Measurements from ENCODE around the gene SCN7A. TPM values are rescaled to one million over a fixed set of nuclear protein-coding genes. Genes with fewer than 3 reads are reported as not detected.

The SCN7A gene
- total RNA-seq (ENCODE audit: unreplicated experiment) = 6.3 TPM
- long read RNA-seq, partial matches to known transcripts = 0 of 2 reads
- long read RNA-seq, other reads (novel, unspliced or antisense) = 1 of 2 reads

GRCh38 chr2:166494140-166494624, at the start of gene SCN7A:
TSS of gene SCN7A (minus strand) at chr2:166494249. CDS start at chr2:166477696, 16,553 bp downstream.
- Mint-ChIP-seq H3K4me3 (ENCODE audit: unreplicated experiment) (peak within 1 kb of the TSS; percentile 75), H3K27ac (ENCODE audit: unreplicated experiment) (no peak within 1 kb of the TSS), H3K36me3 (ENCODE audit: low read depth, unreplicated experiment) (no peaks in the 10 kb centered on the region), H3K4me1 (ENCODE audit: unreplicated experiment) (peaks cover 28% of the 10 kb centered on the region), H3K9me3 (ENCODE audit: unreplicated experiment) (no peaks in the 10 kb centered on the region), H3K27me3 (ENCODE audit: unreplicated experiment) (peaks cover 7% of the 10 kb centered on the region)
- peak; percentile 32 for DNase-seq (ENCODE audit: low spot score)
- TF ChIP-seq CTCF (IDR thresholded peaks at IDR 0.05; ENCODE audit: unreplicated experiment) = no peak

- peak; percentile 87 for TF ChIP-seq CTCF (IDR thresholded peaks at IDR 0.05; ENCODE audit: unreplicated experiment)
- DNase-seq (ENCODE audit: low spot score) = peak; percentile 65
- Mint-ChIP-seq H3K36me3 (ENCODE audit: low read depth, unreplicated experiment) (no peaks in the 10 kb centered on the region), H3K27ac (ENCODE audit: unreplicated experiment) (no peak overlapping the region), H3K4me3 (ENCODE audit: unreplicated experiment) (no peak overlapping the region), H3K4me1 (ENCODE audit: unreplicated experiment) (peaks cover 12% of the 10 kb centered on the region), H3K9me3 (ENCODE audit: unreplicated experiment) (no peaks in the 10 kb centered on the region), H3K27me3 (ENCODE audit: unreplicated experiment) (no peaks in the 10 kb centered on the region)
Observed at GRCh38 chr2:166539340-166540162, 45.5 kb upstream of the SCN7A start.

GRCh38 chr2:166536111-166536510, 42.1 kb upstream of the SCN7A start:
- no peak overlapping the region for H3K4me3 Mint-ChIP-seq (ENCODE audit: unreplicated experiment)
- H3K9me3 Mint-ChIP-seq (ENCODE audit: unreplicated experiment) = no peaks in the 10 kb centered on the region
- TF ChIP-seq CTCF (IDR thresholded peaks at IDR 0.05; ENCODE audit: unreplicated experiment) = no peak
- H3K27me3 Mint-ChIP-seq (ENCODE audit: unreplicated experiment) = no peaks in the 10 kb centered on the region
- DNase-seq (ENCODE audit: low spot score) = no peak
- H3K36me3 Mint-ChIP-seq (ENCODE audit: low read depth, unreplicated experiment) = no peaks in the 10 kb centered on the region
- H3K4me1 Mint-ChIP-seq (ENCODE audit: unreplicated experiment) = peaks cover 12% of the 10 kb centered on the region
- no peak overlapping the region for H3K27ac Mint-ChIP-seq (ENCODE audit: unreplicated experiment)

- Mint-ChIP-seq H3K36me3 (ENCODE audit: low read depth, unreplicated experiment) (no peaks in the 10 kb centered on the region), H3K9me3 (ENCODE audit: unreplicated experiment) (no peaks in the 10 kb centered on the region), H3K27me3 (ENCODE audit: unreplicated experiment) (peaks cover 1% of the 10 kb centered on the region), H3K4me3 (ENCODE audit: unreplicated experiment) (no peak overlapping the region), H3K27ac (ENCODE audit: unreplicated experiment) (no peak overlapping the region), H3K4me1 (ENCODE audit: unreplicated experiment) (no peaks in the 10 kb centered on the region)
- no peak for DNase-seq (ENCODE audit: low spot score)
- no peak for TF ChIP-seq CTCF (IDR thresholded peaks at IDR 0.05; ENCODE audit: unreplicated experiment)
Observed at GRCh38 chr2:166521155-166521554, 27.1 kb upstream of the SCN7A start.

- Mint-ChIP-seq H3K4me3 (ENCODE audit: unreplicated experiment) (no peak overlapping the region), H3K9me3 (ENCODE audit: unreplicated experiment) (no peaks in the 10 kb centered on the region), H3K36me3 (ENCODE audit: low read depth, unreplicated experiment) (no peaks in the 10 kb centered on the region), H3K27ac (ENCODE audit: unreplicated experiment) (no peak overlapping the region), H3K27me3 (ENCODE audit: unreplicated experiment) (peaks cover 1% of the 10 kb centered on the region), H3K4me1 (ENCODE audit: unreplicated experiment) (no peaks in the 10 kb centered on the region)
- no peak for DNase-seq (ENCODE audit: low spot score)
- no peak for TF ChIP-seq CTCF (IDR thresholded peaks at IDR 0.05; ENCODE audit: unreplicated experiment)
Observed at GRCh38 chr2:166520604-166521003, 26.6 kb upstream of the SCN7A start.
